ENCODE results near the gene EPM2A. TPM values are rescaled to one million over a fixed set of nuclear protein-coding genes. Genes with fewer than 3 reads are reported as not detected.
A peak's percentile ranks its signal among the peaks of the same experiment; 100 is the strongest.

The EPM2A gene
- total RNA-seq, 1 donor: 11.6 TPM

DNA sequence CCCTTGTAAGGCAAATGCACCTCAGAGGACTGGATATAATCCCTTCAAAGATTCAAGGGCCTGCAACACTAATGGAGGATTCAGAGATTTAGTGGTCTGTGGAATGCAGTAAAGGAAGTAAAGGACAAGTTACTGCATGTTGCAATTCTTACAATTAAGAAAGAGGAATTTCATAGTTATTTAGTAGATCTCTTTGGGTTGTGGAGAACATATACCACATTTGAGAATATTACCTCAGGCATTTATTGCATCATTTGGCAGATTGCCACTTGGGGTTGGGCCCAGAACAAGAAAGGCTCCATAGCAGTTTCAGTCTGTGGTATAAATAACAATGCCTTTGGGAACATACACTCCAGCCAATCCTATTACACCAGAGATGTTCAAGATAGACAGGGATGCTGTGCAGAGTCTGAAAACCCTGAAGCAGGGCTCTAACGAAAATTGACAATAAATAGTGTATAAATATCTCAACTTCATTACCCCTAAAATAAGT, 20.9 kb upstream of the EPM2A start:
- Histone ChIP-seq H3K4me2 (ENCODE audit: insufficient read depth, low read length) (no peak overlapping the region), H3K9me3 (ENCODE audit: low read depth, low read length) (no peaks in the 10 kb centered on the region), H3K4me3 (ENCODE audit: insufficient read depth, low read length) (no peak overlapping the region), H2AFZ (ENCODE audit: low read length) (no peak overlapping the region), H4K20me1 (ENCODE audit: insufficient read depth, low read length) (no peaks in the 10 kb centered on the region), H3K36me3 (ENCODE audit: insufficient read depth, low read length) (no peaks in the 10 kb centered on the region), H3K4me1 (ENCODE audit: insufficient read depth, low read length) (peaks cover 7% of the 10 kb centered on the region), H3K27me3 (ENCODE audit: insufficient read depth, low read length) (no peaks in the 10 kb centered on the region), H3K27ac (ENCODE audit: low read depth, low read length) (no peak overlapping the region), H3K79me2 (ENCODE audit: insufficient read depth, low read length) (no peaks in the 10 kb centered on the region)
- TF ChIP-seq, protein P1, sequence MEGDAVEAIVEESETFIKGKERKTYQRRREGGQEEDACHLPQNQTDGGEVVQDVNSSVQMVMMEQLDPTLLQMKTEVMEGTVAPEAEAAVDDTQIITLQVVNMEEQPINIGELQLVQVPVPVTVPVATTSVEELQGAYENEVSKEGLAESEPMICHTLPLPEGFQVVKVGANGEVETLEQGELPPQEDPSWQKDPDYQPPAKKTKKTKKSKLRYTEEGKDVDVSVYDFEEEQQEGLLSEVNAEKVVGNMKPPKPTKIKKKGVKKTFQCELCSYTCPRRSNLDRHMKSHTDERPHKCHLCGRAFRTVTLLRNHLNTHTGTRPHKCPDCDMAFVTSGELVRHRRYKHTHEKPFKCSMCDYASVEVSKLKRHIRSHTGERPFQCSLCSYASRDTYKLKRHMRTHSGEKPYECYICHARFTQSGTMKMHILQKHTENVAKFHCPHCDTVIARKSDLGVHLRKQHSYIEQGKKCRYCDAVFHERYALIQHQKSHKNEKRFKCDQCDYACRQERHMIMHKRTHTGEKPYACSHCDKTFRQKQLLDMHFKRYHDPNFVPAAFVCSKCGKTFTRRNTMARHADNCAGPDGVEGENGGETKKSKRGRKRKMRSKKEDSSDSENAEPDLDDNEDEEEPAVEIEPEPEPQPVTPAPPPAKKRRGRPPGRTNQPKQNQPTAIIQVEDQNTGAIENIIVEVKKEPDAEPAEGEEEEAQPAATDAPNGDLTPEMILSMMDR (IDR thresholded peaks at IDR 0.05; ENCODE audit: extremely low read depth, low read depth, low read length): no peak
- no peak for DNase-seq (ENCODE audit: insufficient read length, low spot score, missing footprints)

GRCh38 chr6:145755682-145756081, 20.4 kb upstream of the EPM2A start:
- no peaks in the 10 kb centered on the region for H3K9me3 ChIP-seq (ENCODE audit: low read depth, low read length)
- H4K20me1 ChIP-seq (ENCODE audit: insufficient read depth, low read length): no peaks in the 10 kb centered on the region
- H3K4me2 ChIP-seq (ENCODE audit: insufficient read depth, low read length): no peak overlapping the region
- H3K36me3 ChIP-seq (ENCODE audit: insufficient read depth, low read length): no peaks in the 10 kb centered on the region
- no peak overlapping the region for H3K27ac ChIP-seq (ENCODE audit: low read depth, low read length)
- TF ChIP-seq, protein P1 (IDR thresholded peaks at IDR 0.05; ENCODE audit: extremely low read depth, low read depth, low read length): no peak
- no peaks in the 10 kb centered on the region for H3K79me2 ChIP-seq (ENCODE audit: insufficient read depth, low read length)
- no peak overlapping the region for H2AFZ ChIP-seq (ENCODE audit: low read length)
- no peaks in the 10 kb centered on the region for H3K27me3 ChIP-seq (ENCODE audit: insufficient read depth, low read length)
- no peak for DNase-seq (ENCODE audit: insufficient read length, low spot score, missing footprints)
- no peak overlapping the region for H3K4me3 ChIP-seq (ENCODE audit: insufficient read depth, low read length)
- H3K4me1 ChIP-seq (ENCODE audit: insufficient read depth, low read length): peaks cover 7% of the 10 kb centered on the region

- H3K9me3 ChIP-seq (ENCODE audit: low read depth, low read length): no peaks in the 10 kb centered on the region
- no peaks in the 10 kb centered on the region for H3K79me2 ChIP-seq (ENCODE audit: insufficient read depth, low read length)
- no peaks in the 10 kb centered on the region for H4K20me1 ChIP-seq (ENCODE audit: insufficient read depth, low read length)
- DNase-seq (ENCODE audit: insufficient read length, low spot score, missing footprints): no peak
- peaks cover 7% of the 10 kb centered on the region for H3K4me1 ChIP-seq (ENCODE audit: insufficient read depth, low read length)
- no peak overlapping the region for H3K4me3 ChIP-seq (ENCODE audit: insufficient read depth, low read length)
- TF ChIP-seq, protein P1 (IDR thresholded peaks at IDR 0.05; ENCODE audit: extremely low read depth, low read depth, low read length): no peak
- no peak overlapping the region for H3K27ac ChIP-seq (ENCODE audit: low read depth, low read length)
- H3K27me3 ChIP-seq (ENCODE audit: insufficient read depth, low read length): no peaks in the 10 kb centered on the region
- H2AFZ ChIP-seq (ENCODE audit: low read length): no peak overlapping the region
- H3K4me2 ChIP-seq (ENCODE audit: insufficient read depth, low read length): no peak overlapping the region
- no peaks in the 10 kb centered on the region for H3K36me3 ChIP-seq (ENCODE audit: insufficient read depth, low read length)
Observed at GRCh38 chr6:145752638-145753037, 17.3 kb upstream of the EPM2A start.

DNA sequence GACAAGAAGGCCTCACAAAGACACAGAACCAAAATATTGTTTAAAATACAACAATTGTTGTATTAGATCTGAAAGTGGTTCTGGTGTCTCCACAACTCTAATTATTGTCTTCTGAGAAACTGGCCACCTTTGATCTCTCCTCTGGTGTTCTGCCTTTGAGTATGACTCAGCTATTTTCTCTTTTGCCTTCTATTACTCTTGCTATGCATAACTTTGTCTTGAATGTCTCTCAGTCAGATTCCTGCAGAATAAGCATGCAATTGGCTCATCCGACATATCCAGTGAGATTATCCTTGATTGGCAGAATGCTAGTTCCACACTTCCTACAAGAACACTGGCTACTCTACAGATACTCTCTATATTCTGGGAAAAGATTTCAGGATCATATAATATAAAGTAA, 14.3 kb upstream of the EPM2A start:
- Histone ChIP-seq H3K27ac (ENCODE audit: low read depth, low read length) (peak overlapping the region; percentile 54), H3K9me3 (ENCODE audit: low read depth, low read length) (no peaks in the 10 kb centered on the region), H3K36me3 (ENCODE audit: insufficient read depth, low read length) (no peaks in the 10 kb centered on the region), H2AFZ (ENCODE audit: low read length) (peak overlapping the region; percentile 64), H3K79me2 (ENCODE audit: insufficient read depth, low read length) (no peaks in the 10 kb centered on the region), H3K4me1 (ENCODE audit: insufficient read depth, low read length) (no peaks in the 10 kb centered on the region), H3K4me3 (ENCODE audit: insufficient read depth, low read length) (no peak overlapping the region), H3K27me3 (ENCODE audit: insufficient read depth, low read length) (no peaks in the 10 kb centered on the region), H4K20me1 (ENCODE audit: insufficient read depth, low read length) (no peaks in the 10 kb centered on the region), H3K4me2 (ENCODE audit: insufficient read depth, low read length) (peak overlapping the region; percentile 8)
- TF ChIP-seq, protein P1 (IDR thresholded peaks at IDR 0.05; ENCODE audit: extremely low read depth, low read depth, low read length): no peak
- peak; percentile 42 for DNase-seq (ENCODE audit: insufficient read length, low spot score, missing footprints)

All from osteoblast (primary cell).